Measurements from ENCODE around the gene ZNF195.
"Not testable (repeated sequence)": the region's sequence is repeated elsewhere in the genome, so short reads cannot be mapped to it uniquely, and the experiment has no call there.

ZNF195 gene

DNA sequence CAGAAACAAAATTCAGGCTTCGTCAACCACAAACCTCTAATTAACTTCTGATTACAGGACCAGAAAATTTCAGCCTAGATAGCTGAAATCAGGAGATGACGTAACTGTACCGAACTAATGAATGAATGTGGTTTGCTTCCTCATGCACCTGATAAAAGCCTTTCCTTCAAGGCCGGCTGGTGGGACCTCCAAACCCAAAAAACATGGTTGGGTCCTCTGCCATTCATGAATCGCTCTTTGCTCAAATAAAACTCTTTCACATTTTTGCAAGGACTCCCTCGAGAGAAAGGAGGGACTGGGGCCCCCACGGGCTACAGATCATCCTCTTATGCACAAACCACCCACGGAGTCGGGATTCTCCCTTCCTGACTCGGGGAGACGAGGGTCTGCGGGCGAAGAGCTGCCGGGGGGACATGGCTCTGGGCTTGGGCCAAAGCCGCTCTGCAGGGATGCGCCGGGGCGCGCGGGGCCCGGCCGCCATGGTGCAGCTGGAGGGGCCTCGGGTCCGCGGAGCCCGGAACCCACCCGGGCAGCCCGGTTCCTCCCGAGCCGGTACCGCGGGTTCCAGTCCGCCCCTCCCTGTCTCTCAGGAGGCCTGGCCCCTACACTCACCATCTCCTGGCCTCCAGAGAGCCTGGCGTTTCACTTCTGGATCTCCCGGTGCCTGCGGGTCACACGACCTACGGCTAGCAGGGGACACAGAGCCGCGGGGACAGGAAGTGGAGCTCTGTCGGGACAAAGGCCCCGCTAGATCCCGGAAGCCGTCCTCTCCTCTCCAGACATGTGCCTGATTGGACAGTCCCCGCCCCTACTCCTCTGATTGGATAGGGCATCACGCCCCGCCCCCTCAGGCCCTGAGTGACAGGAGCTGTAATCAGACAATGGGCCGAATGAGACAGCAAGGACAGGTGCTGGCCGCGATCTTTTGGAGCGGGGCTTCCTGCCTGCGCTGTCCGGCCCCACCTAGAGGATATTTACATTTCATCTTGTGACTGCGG lies at the start of gene ZNF195:
TSS of gene ZNF195 (minus strand) at position 721 of the 998 bp plus-strand sequence. CDS start at position 615, 106 bp downstream.
- DNase-seq: peak; percentile 98

DNA sequence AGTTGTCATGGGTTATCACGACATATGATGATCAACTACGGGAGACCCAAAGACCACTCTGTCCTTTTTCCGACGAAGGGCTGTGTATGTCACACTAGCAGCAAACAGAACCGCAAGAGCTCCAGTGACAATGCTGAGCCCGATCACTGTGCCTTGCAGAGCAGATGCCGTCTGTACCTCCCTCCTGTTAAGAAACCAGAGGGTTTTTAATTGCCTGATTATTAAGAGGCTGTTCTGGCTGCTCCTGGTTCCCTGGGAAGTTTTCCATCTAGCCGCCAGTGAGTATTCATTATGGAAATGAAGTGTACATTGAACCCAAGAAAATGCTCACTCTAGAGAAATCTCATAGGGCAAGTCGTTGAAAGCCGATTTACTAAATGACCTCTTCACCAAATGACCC lies 49.1 kb upstream of the ZNF195 start:
- DNase-seq: not testable (repeated sequence)

DNA sequence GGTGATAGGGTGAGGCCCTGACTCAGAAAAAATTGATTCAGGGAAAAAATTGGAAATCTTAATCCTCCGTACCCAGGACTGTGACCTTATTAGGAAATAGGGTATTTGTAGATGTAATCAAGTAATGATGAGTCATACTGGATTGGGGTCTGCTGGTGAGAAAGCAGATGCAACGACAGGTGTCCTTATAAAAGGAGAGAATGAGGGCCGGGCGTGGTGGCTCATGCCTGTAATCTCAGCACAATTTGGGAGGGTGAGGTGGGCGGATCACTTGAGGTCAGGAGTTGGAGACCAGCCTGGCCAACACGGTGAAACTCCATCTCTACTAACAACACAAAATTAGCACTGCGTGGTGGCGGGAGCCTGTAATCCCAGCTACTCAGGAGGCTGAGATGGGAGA lies 47.6 kb upstream of the ZNF195 start:
- not testable (repeated sequence) for DNase-seq

DNA sequence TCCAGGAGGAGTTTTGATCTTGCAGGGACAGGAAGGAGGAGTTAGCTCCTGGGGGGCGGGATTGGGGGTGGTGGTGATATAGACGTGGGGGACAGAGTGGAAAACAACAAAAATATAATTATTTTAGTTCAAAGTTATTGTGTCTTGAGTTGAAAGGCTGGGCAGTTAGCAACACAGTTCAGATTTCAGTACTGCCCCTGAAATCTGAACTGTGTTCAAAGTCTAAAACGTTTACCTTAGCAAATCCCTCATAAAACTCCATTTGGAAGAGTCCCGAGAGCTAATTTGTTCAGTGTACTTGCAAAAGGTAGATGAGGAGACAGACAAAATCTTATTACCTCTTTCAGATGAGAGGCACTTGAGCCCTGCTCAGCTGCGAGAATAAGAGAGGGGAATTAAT lies 45.0 kb upstream of the ZNF195 start:
- not testable (repeated sequence) for DNase-seq

DNA sequence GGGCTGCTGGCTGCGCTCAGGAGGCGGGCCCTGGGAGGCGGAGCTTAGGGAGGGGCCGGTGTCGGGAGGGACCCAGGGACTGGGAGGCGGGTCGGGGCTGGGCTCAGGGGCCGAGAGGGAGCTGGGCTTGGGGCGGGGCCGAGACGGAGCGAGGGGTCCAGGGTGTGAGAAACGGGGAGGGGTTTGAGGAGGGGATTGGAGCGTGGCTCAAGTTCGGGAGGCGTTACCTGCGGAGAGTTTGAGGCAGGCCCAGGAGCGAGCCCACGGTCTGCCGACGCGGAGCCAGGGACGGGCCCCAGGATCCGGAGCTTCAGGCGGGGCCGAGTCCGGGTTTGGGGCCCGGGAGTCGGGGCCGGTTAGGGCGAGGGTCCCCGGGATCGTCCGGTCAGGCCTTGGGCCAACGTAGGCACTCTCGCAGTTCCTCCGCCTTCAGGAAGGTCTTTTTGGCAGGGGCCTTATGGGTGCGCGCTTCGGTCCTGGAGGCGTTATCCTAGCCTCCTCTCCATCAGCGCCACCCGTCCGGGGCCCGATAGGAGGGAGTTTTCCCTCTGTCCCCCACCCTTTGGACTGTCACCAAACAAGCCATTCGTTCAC lies 44.3 kb upstream of the ZNF195 start:
- DNase-seq: not testable (repeated sequence)

DNA sequence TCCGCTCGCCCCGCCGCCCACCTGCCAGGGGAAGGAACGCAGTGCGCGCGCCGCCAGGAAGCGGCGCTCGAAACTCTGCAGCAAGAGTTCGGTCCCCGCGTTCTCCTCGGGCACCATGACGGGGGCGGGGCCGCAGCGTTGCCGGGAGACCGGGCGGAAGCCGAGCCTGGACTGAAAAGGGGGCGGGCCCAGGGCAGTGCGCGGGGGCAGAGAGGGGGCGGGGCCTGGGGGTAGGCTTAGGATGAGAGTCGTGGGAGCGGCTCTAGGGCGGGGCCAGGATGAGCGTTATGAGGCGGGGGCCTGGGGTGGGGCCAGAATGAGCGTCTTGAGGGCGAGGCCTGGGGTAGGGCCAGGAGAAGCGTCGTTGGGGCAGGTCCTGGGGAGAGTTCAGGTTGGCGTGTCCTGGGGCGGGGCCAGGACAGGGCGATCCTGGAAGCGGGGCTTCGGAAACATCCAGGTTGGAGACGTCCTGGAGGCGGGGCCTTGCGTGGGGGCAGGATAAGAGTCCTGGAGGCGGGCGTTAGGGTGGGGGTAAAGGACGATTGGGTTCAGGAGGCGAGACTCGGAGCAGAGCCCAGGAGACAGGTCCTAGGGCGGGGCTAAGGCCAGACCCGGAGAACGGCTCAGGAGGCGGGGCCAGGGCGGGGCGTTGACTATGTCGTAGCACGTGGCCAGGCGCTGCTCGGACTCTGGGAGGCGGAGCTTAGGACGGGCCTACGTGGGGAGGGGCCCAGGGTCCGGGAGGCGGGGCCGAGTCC lies 43.6 kb upstream of the ZNF195 start:
- peak; percentile 99 for DNase-seq

DNA sequence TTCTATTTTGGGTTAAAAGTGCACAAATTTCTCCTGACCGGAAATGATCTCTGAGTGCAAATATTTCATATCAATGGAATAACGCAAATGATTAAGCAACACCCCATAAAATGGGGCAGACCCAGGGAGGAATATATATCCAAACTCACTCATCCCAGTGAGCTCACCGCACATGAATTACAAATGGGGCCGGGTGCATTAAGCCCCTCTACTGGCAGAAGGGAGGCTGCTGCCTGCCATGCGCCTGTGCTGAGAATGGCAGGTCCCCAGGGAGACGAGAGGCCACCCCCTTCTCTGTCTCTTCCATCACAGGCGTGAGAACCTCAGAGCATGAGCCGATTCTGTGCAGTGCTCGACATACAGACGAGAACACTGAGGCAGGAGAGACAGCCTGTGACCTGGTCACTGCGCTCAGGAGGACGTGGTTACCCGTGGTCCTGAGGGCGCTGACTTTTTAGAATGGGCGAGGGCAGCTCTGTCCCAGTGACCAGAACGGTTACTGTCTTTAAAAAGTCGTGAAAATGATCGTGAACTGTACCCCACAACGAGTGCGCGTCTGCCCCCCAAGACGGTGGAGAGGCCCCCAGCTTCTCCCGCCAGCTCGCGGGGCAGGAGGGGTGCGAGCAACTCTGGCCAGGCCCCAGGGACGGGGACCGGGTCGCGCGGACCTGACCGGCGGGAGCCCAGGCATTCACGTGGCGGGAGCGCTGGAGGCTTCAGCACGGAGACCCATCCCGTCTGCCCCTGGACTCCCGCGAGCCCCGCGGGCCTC lies 42.8 kb upstream of the ZNF195 start:
- not testable (repeated sequence) for DNase-seq

DNA sequence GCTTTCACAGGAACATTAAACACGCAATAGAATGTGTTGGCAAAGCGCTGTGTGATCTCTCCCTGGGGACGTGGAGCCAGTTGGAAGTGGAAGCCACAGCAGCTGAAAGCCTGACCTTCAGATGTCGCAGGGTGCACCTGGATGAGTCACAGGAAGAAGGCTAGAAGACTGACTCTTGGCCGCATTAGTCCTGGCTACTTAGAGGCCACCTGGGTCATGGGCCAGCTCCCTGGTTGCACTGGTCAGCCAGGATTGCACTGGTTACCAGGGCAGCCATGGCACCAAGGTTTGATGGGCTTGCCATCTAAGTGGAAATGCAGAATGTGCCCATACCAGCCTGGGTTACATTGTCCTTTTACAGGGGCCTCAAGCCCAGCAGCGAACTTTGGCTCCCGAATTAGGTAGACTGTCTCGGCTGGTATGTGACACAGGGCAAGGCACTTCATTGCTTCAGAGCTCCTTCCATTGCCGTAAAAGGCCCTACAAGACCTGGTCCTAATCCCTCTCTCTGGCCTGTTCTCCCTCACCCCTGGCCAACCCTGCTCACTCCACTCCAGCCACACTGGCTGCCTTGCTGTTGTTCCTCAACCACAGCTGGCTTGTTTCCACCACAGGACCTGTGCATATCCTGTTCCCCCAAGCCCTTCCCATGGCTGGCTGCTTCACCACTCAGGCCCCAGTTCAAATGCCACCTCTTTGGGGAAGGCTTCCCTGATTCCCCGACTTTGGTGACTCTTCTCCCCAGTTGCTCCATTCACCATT lies 41.5 kb upstream of the ZNF195 start:
- not testable (repeated sequence) for DNase-seq

DNA sequence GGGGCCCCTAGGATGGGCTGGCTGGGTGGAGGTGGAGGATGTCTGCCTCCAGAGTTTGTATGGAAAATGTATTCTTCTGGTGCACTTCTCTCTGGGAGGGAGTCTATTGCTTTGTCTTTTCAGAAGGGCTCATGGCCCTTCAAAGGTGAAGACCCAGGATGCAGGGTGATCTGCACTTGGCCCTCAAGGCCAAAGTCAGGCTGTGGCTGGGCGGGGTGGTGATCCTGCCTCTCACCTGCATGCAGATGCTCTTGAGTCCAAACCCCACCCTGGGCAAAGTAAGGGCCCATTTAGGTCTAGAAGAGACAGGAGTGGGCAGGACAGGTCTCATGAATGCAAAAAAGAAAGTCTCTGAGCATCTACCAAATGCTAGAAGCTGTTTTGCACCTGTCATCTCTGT lies 40.5 kb upstream of the ZNF195 start:
- DNase-seq: not testable (repeated sequence)

DNA sequence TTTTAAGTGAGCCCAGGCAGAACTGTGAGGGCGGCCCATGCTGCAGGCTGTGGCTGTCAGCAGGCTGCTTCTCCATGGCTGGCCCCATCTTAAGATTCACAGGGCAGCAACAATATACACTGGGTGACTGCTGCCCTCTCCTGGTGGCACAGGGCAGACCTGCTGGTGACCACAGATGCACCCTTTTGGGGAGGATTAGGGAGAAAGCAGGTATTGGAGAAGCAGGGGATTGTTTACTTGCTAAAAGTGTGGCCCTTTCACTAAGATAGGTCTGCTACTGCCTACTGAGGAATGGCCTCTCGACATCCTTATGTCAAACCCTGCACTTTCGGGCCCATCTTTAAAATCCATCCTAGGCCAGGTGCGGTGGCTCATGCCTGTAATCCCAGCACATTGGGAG lies 38.1 kb upstream of the ZNF195 start:
- peak; percentile 25 for DNase-seq

DNA sequence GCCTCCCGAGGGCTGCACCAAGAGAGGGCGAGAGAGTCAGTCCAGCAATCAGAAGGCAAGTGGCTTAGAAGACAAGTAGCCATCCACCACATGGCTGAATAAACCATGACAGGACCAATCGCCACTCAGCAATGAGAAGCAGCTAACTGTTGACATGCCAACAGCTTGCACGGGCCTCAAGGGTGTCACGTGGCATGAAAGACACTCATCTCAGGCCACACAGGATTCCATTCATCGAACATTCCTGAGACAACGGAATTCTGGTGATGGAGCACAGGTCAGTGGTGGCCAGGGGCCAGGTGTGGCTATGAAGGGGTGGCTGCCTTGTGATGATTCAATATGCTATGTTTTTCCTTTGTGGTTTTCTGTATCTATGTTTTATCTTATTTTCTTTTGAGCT lies 36.4 kb upstream of the ZNF195 start:
- not testable (repeated sequence) for DNase-seq

DNA sequence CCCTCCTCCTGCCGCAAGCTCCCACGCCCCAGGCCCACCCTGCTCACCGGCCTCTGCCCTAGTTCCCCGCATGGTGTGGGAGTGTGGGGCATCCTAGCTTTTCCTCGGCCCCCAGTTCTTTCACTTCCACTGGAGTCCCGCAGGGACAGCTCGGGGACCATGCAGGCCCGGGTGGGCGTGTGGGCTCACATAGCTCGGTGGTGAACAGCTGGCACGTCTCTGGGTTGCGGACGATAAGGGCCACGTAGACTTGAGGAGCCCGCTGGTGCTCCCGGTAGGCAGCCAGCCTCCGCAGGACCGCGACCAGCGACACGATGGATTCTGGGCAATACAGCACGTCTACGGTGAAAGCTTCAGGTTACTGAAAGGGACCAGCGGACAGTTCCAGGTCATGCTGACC lies 34.7 kb upstream of the ZNF195 start:
- DNase-seq: not testable (repeated sequence)

DNA sequence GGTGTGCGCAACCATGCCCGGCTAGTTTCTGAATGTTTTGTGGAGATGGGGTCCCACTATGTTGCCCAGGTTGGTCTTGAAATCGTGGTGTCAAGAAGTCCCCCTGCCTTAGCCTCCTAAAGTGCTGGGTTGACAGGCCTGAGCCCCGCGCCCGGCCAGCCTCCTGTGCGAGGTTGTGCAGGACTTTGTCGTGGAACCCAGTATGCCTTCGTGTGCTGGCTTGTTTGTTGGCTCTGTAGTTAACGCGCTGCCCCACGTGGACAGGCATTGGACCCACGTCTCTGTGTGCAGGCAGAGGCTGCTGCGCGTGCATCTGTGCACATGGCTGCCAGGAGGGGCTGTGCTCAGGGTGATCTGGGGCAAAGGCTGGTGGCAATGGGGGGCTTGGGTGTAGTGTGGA lies 33.9 kb upstream of the ZNF195 start:
- DNase-seq: no peak

DNA sequence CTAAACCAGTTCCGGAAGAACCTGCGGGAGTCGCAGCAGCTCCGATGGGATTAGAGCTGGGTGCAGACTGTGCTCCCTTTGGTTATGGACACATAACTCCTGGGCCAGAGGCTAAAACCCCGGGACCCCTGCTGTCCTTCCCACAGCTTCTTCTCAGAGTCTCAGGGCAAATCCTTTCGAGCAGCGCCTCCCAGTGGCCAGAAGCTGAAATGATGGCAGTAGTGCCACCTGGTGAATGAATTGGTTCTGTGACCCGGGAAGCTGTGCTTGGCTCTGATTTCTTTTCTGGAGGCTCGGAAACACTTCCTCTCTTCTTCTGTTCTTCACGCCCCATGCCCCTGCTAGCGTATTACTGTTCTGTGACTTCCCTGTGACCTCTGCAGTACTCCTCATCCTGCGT lies 29.8 kb upstream of the ZNF195 start:
- peak; percentile 8 for DNase-seq

DNA sequence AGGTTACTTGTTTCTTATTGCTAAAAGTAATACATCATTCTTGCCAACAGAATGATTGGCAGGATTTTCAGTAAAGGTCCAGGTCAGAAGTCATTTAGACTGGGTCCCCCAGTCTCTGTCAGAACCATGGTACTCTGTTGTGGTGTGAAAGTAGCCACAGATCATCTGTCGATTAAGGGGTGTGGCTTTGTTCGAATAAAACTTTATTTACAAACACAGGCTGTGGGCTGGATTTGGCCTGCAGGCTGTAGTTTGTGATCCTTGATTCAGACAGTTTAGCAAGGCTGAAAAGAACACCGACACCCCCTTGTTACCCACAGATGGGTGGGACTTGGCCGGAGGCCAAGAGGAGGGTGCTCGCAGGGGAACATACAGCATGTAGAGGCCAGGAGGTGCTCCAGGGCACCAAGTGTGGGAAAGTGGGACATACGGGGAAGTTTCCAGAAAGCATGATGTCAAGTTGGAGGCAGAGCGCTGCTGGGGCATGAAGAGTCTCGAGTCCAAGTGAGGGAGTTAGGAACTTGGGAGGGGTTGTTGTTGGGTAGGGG lies 29.2 kb upstream of the ZNF195 start:
- DNase-seq: not testable (repeated sequence)

DNA sequence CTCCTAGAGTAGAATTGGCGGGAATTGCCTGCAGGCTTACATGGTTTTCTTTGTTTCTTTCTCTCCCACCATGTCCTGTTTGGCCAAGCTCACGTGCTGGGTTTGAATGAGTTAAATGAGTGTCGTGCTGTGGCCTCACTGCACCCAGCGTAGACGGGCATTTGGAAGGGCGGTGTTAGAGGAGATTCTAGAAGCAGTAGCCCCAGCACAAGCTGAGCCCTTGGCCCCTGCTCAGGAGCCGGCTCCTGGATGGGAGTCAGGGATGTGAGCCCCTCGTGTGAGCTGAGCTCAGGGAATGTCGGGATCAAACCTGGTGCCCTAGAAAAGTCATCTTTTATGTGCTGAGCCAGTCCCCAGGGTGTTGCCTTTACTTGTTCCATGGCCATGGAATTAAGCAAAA lies 28.0 kb upstream of the ZNF195 start:
- not testable (repeated sequence) for DNase-seq

DNA sequence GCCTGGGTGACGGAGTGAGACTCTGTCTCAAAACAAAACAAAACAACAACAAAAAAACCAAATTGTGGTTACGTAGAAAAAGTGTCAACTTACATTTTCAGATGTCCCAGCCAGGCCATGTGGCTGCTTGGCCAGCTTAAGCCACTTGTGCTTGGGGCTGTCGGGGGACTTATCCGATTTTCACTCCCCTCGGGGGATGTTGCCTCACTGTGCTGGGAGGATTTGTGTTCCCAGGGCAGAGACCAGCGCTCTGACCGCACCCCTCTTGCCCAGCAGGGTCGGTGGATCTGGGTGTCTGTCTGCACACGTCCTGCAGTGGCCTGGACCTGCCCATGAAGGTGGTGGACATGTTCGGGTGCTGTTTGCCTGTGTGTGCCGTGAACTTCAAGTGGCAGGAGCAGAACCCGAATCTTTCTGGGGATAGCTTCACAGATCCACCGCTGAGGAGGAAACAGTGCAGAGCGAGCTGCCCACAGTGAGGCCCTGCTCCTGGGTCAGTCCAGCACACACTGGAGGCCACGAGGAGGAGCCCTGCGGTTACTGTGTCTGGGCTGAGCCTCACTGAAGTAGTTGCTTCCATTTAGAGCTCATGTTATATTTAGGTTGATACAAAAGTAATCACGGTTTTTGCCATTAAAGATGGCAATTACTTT lies 27.4 kb upstream of the ZNF195 start:
- DNase-seq: not testable (repeated sequence)

DNA sequence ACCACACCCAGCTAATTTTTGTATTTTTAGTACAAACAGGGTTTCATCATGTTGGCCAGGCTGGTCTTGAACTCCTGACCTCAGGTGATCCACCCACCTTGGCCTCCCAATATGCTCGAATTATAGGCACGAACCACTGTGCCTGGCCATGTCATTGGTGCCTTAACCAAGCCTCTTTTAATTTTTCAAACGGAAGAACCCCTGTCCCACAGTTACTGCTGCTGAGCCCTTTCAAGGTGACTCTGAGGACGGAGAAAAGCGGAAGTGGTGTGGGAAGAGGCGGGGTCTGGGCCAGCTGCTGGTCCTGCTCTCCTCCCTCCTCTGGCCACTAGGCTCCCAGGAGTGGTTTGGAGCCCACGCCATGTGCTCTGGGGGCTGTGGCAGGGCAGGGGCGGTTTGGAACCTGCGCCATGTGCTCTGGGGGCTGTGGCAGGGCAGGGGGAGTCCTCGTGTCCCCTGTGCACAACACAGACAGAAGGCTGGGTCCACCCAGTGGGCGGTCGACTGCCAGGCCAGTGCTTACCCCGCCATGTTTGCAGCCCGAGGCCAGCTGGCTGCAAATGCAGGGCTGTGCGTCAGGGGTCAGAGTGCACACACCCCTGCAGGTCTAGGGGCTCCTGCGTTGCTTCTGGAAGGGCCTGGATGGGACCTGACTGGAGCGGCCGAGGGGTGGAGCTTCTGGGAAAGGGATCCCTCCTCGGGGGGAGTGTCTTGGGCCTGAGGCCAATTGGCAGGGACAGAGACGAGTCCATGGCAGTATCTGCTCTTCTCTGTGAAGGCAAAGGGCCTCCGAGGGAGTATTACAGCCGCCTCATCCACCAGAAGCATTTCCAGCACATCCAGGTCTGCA lies 25.4 kb upstream of the ZNF195 start:
- not testable (repeated sequence) for DNase-seq

DNA sequence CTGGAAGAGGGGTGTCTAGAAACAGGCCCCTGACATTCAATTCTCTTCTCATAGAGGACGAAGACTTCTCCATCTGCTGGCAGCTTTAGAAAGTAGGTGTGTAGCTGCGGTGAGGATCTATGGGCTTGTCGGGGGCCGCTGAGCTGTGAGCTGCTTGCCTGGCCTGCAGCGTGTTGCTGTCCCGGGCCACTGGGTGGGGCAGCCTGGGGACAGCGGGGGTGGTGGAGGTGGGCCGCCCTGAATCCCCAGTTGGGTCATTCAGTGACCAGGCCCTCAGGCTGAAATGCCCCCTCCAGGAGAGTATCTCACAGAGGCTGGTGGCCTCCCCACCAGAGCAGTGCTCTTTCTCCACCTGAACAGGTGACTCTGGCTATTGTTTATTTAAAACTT lies 23.9 kb upstream of the ZNF195 start:
- not testable (repeated sequence) for DNase-seq
